GM19035 (cell line): ENCODE data around the gene ZCCHC8.
A peak's percentile ranks its signal among the peaks of the same experiment; 100 is the strongest.
"Not testable (repeated sequence)": the region's sequence is repeated elsewhere in the genome, so short reads cannot be mapped to it uniquely, and the experiment has no call there.

ENCODE experiments used
- ATAC-seq: cut with Tn5 transposase; IDR thresholded peaks from one replicate; pipeline ENCODE4 v1.9.1; 2021; ENCODE audit not compliant: unreplicated experiment

Gene ZCCHC8

DNA sequence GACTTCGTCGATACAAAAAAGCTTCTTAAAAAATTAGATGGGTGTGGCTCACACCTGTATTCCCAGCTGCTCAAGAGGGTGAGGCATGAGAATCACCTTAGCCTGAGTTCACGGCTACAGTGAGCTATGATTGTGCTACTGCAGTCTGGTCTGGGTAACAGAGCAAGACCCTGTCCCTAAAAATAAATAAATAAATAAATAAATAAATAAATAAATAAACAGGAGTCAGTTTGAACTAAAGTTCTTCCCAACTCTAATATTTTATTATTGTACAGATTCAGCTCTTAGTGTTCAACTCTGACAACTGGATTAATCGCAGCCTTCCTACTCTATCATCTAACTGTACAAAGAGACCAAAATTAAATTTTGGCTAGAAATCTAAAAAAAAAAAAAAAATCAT lies 65.5 kb downstream of the ZCCHC8 start:
- ATAC-seq, result no peak

DNA sequence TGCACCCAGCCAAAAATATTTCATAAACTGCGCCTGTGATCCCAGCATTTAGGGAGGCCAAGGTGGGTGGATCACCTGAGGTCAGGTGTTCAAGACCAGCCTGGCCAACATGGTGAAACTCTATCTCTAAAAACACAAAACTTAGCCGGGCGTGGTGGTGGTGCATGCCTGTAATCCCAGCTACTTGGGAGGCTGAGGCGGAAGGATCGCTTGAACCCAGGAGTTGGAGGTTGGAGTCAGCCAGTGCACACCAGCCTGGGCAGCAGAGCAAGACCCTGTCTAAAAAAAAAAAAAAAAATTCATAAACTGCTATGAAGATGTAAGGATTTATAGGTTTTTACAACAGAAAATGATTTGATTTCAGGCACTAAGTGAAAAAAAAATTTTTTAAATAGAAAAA lies 71.7 kb downstream of the ZCCHC8 start:
- ATAC-seq, result not testable (repeated sequence)

DNA sequence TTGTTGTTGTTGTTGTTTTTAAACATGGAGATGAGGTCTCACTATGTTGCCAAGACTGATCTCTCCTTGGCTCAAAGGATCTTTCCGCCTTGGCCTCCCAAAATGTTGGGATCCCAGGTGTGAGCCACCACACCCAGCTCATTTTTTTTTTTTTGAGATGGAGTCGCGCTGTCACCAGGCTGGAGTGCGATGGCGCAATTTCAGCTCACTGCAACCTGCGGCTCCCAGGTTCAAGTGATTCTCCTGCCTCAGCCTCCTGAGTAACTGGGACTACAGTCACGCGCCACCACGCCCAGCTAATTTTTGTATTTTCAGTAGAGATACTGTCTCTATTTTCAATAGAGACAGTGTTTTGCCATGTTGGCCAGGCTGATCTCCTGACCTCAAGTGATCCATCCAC lies 73.3 kb downstream of the ZCCHC8 start:
- ATAC-seq, result no peak

DNA sequence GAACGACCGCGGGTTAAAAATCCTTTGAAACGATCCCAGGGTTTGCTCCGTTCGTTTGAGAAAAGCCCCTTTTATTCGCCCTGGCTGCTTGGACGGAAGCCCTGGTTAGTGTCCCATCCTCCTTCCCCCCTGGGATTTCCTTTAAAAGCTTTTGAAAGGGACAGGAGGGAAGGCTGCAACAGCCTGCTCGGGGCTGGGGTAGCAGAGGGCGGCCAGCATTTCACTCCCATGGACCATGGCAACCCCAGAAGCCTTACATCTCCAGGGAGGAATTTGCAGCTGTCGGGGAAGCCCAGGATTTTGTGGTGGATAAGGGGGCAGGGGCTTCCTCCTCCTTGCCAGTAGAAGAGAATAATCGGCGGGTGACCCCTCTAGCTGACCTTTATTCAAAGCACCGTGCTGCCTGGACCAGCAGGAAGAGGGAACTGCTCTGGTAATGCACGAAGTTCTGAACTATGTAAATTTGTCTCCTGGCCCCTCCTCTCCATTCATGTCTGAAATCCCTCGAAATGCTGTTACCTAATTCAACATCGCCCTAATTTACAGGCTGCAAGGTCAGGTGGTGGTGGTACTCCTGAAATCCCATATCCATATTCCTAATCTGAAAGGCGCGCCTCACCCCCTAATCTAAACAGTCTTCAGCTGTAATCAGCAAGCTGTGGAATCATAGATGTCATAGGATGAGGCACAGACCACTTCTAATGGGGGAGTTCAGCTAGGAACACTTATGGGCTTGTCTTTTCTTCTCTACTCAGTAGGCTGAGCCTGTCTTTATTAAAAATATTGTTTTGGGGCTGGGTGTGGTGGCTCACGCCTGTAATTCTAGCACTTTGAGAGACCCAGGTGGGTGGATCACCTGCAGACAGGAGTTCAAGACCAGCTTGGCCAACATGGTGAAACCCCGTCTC lies 77.2 kb downstream of the ZCCHC8 start:
- no peak for ATAC-seq

DNA sequence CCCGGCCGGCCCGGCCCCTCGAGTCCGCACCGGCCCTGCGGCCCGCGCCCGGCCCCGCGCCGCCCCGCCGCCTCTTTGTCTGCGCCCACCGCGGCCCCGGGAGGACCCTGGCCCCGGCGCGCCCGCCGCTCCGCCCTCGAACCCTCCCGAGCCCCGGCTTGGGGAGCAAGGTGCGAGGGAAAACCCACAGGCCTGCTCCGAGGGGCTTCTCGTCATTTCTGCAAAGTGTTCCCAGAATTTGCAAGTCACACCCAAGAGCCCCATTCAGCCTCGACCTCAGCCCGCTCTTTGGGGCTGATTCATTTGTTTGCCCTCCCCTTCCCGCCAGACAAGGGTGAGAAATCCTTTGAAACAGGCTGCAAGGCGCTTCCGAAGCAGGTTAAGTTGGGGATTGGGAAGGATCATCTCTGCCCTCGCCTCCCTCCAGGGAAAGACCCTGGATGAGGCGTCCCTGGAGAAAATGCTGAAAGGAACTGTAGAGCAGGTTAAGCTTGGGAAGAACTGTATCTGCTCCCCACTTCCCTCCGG lies 77.9 kb downstream of the ZCCHC8 start:
- ATAC-seq, result no peak

DNA sequence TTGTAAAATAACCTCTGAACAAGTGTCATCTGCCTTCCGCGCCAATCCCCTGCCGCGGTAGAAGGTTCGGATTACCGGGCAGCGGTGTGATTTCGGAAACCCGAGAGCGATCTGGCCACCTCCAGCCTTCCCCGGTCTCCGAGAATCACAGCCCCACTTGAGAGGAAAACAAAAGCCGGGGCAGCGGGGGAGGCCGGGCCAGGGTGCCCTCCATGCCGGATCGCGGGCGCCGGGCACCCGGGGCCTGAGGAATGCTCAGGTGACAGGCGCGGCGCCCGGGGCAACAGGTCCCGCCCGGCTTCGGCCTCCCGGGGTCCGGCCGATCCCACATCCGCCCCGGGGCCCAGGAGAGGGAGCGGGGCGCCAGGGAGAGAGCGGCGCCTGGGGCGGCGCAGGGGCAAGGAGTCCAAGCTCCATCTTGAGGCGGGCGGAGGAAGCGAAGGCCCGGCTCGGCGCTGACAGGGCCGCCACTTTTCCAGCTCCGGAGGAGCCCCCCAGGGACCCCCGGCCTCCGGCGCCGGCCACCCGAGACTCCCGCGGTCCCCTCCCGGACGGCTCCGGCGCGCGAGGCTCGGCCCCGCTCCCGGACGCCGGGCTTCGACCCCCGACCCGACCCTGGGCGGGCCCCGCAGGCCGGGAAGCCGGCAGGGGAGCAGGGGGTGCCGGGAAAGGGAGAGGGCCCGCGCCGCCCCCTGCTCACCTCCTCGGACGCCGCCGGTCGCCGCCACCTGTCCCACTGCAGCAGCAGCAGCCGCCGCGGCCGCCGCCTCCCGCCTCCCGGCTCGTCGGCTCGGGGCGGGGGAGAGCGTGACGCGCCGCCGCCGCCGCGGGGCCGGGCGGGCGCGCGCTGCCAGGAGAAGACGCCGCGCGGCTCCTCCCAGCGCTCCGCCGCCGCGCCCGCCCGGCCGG lies 78.7 kb downstream of the ZCCHC8 start, which contains the start of gene CLIP1:
Gene CLIP1, minus strand, starts transcription at position 849 of the 909 bp plus-strand sequence. CDS start 42,217 bp downstream, outside the sequence.
- ATAC-seq, result peak; percentile 46
